Spleen (tissue), 7 donors: Measurements from ENCODE around the gene OR6B3.

Experiments used
- POLR2A ChIP-seq, 3 donors: fragments of 450-650 bp; IDR thresholded peaks; one replicate each; pipeline ENCODE4 v1.5.1; 2017; ENCODE audit warnings: antibody characterized with exemption in 3 of 3, mild to moderate bottlenecking in 1 of 3
- POLR2AphosphoS5 ChIP-seq, 3 donors: sonication (generic); formaldehyde crosslinking; IDR thresholded peaks; one replicate each; pipeline ENCODE4 v1.5.1; 2017; ENCODE audit warnings: antibody characterized with exemption in 3 of 3
- TF ChIP-seq, protein P1 (sequence below), 11 experiments: fragments of 200-600 bp in 7 of 11; fragments of 450-650 bp in 4 of 11; sonication (generic) in 4 of 11; IDR thresholded peaks in 8 of 11; conservative IDR thresholded peaks in 3 of 11; 1 replicate in 7 of 11; 2 replicates in 4 of 11; pipeline versions ENCODE4 v1.4.0 to v1.8.0; 2016 to 2021; ENCODE audit warnings: antibody characterized with exemption in 11 of 11, inconsistent platforms in 4 of 11, mild to moderate bottlenecking in 1 of 11
- donor health status: DM: no; HTN: no; CAD: no; lungs with moderate emphysema.
- donor health status: DM: no; HTN: no; CAD: no.
- donor health status: DM: no; HTN: no; CAD: no.

DNA sequence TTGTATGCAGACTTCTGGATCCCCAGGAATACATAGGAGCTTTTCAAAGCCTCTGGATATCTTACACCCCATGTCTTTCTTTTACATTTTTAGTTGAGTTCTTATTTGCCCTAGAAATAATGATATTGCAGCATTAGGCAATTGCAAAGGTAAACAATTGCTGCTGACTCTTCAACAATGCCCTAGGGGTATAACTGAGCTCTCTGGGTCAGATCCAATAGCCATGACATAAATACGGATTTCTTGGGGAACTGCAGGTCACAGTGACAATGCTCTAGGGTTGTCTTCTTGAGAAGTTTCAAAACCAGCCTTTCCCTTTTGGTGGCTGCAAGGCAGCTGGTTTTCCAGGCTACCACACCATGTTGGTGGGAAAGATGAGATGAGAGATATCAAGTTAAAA lies 16.5 kb upstream of the OR6B3 start:
- TF ChIP-seq, protein P1, sequence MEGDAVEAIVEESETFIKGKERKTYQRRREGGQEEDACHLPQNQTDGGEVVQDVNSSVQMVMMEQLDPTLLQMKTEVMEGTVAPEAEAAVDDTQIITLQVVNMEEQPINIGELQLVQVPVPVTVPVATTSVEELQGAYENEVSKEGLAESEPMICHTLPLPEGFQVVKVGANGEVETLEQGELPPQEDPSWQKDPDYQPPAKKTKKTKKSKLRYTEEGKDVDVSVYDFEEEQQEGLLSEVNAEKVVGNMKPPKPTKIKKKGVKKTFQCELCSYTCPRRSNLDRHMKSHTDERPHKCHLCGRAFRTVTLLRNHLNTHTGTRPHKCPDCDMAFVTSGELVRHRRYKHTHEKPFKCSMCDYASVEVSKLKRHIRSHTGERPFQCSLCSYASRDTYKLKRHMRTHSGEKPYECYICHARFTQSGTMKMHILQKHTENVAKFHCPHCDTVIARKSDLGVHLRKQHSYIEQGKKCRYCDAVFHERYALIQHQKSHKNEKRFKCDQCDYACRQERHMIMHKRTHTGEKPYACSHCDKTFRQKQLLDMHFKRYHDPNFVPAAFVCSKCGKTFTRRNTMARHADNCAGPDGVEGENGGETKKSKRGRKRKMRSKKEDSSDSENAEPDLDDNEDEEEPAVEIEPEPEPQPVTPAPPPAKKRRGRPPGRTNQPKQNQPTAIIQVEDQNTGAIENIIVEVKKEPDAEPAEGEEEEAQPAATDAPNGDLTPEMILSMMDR (IDR thresholded peaks at IDR 0.05 in 8 of 11, conservative IDR thresholded peaks at IDR 0.05 in 3 of 11) = no peak
- no peak for TF ChIP-seq POLR2A (IDR thresholded peaks at IDR 0.05)
- TF ChIP-seq POLR2AphosphoS5 (IDR thresholded peaks at IDR 0.05) = no peak
